ENCODE measurements around the gene MKLN1.

DNA sequence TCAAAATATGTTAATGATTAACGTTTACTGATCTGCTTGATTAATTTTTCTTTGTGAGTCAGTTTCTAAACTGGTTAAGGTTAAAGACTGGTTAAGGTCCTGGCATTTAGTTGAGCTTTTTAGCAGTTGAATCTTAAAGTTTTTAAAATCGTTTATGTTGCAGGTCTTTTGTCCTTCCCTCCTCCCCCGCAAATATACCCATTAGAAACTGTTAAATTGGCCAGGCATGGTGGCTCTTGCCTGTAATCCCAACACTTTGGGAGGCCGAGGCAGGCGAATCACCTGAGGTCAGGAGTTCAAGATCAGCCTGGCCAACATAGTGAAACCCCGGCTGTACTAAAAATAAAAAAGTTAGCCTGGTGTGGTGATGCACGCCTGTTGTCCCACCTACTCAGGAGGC is 127.9 kb downstream of the MKLN1 start:
- no peak for TF ChIP-seq POLR2A (IDR thresholded peaks at IDR 0.05)
- TF ChIP-seq, protein P1, sequence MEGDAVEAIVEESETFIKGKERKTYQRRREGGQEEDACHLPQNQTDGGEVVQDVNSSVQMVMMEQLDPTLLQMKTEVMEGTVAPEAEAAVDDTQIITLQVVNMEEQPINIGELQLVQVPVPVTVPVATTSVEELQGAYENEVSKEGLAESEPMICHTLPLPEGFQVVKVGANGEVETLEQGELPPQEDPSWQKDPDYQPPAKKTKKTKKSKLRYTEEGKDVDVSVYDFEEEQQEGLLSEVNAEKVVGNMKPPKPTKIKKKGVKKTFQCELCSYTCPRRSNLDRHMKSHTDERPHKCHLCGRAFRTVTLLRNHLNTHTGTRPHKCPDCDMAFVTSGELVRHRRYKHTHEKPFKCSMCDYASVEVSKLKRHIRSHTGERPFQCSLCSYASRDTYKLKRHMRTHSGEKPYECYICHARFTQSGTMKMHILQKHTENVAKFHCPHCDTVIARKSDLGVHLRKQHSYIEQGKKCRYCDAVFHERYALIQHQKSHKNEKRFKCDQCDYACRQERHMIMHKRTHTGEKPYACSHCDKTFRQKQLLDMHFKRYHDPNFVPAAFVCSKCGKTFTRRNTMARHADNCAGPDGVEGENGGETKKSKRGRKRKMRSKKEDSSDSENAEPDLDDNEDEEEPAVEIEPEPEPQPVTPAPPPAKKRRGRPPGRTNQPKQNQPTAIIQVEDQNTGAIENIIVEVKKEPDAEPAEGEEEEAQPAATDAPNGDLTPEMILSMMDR (IDR thresholded peaks at IDR 0.05), result no peak
